Stimulated activated CD8-positive, alpha-beta memory T cell treated with anti-CD3 and anti-CD28 coated beads, Interleukin-4, amount 100 ng/mL, for 1 hour (primary cell): ENCODE measurements around the gene MR1.

Experiments used
- DNase-seq, 2 donors: peaks; one replicate each; pipeline ENCODE4 v3.0.0-alpha.2; 2020; ENCODE audit warnings: low read depth in 2 of 2, low spot score in 1 of 2

MR1 gene

GRCh38 chr1:181090641-181091126 lies 56.9 kb downstream of the MR1 start:
- DNase-seq, result no peak

- DNase-seq, result no peak
Observed at GRCh38 chr1:181091309-181092040, 57.7 kb downstream of the MR1 start.

DNA sequence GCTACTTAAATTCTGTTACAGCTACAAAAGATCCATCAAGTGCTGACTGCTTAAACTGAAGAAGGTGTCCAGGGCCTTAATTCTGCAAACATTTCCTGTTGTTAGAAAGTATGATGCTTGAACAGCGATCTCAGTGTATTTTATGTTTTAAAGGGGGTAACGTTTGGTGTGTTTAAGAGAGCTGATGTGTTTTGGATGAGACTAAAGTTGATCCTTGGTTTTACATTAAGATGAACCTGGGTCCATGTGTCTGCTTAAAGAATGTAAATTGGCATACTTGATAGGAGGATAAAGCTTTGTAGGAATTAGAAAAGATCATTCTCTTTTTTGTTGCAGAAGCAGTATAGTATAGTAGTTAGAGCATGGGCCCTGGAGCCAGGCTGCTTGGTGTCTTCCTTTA lies 58.3 kb downstream of the MR1 start:
- no peak for DNase-seq

GRCh38 chr1:181092883-181093458 lies 59.2 kb downstream of the MR1 start:
- no peak for DNase-seq

GRCh38 chr1:181094416-181095212 lies 60.8 kb downstream of the MR1 start:
- no peak for DNase-seq

DNA sequence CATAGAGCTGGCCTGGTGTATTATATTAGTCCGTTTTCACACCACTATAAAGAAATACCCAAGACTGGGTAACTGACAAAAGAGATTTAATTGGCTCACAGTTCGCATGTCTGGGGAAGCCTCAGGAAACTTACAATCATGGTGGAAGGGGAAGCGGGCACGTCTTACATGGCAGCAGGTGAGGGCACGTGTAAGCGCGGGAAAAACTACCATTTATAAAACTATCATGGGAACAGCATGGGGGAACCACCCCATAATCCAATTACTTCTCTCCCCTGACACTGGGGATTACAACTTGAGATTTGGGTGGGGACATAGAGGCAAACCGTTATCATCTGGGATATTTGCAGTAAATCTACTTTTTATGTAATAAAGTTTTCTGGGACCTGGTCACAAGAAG lies 61.5 kb downstream of the MR1 start:
- DNase-seq, result no peak

- no peak for DNase-seq
Observed at GRCh38 chr1:181095763-181096184, 62.0 kb downstream of the MR1 start.

DNA sequence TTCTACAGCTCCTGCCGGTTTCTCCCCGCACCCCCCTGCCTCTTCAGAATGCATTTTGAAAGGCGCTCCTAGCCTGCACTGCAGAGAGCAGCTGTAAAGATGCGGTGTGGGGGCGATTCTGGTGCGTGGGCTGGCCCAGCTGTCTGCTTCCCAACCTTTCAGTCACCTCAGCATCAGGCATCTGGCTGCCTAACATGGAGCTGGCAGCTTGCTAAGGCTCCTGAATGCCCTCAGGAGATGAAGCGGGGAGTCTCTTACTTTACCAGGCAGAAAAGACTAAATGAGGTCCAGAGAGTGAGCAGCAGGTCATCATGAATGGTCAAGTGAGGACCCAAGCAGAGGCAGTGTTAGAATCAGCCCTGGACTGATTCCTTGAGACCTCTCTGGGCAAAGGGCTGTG lies 63.5 kb downstream of the MR1 start:
- DNase-seq, result no peak

GRCh38 chr1:181099152-181100014 lies 65.6 kb downstream of the MR1 start:
- no peak for DNase-seq

GRCh38 chr1:181100015-181100905 lies 66.5 kb downstream of the MR1 start:
- no peak for DNase-seq

GRCh38 chr1:181100934-181101333 lies 67.2 kb downstream of the MR1 start:
- no peak for DNase-seq

- no peak for DNase-seq
Observed at GRCh38 chr1:181101581-181102226, 67.9 kb downstream of the MR1 start.

DNA sequence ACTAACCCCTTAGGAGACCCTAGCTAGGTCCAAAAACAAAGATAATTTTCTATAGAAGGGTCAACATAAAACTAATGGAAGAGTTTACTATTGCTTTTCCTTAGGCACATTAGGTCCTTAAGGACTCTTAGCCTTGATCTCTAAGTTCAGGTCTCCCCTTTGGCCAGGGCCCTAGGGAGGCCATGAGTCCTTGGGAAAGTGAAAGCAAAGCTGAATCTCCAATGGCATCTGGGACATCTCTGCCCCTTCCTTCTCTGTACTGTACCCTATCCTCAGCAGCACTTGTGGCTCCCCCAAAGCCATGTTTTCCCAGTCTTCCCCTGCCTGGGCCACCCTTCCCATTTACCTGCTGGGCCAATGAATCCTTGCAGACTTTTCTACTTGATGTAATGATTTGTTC lies 69.1 kb downstream of the MR1 start:
- no peak for DNase-seq

DNA sequence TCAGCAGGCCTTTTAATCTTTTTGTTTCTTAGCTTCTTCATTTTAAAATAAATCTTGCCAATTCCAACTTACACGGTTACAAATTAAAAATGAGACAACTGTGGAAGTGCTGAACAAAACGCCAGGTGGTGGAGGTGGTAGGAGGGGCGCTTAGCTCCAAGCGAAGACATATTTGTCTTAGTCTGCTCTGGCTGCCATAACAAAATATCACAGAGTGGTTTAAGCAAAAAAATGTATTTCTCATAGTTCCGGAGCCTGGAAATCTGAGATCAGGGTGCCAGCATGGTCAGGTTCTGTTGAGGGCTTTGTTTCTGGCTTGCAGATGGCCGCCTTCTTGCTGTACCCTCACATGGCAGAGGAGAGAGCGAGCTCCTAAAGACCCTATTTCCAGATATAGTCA lies 69.6 kb downstream of the MR1 start:
- no peak for DNase-seq

- peak in 1 of 2 donors; percentile 9 for DNase-seq
Observed at GRCh38 chr1:181104042-181104789, 70.4 kb downstream of the MR1 start.

GRCh38 chr1:181104790-181105133 lies 71.0 kb downstream of the MR1 start:
- DNase-seq, result peak in 1 of 2 donors; percentile 16

DNA sequence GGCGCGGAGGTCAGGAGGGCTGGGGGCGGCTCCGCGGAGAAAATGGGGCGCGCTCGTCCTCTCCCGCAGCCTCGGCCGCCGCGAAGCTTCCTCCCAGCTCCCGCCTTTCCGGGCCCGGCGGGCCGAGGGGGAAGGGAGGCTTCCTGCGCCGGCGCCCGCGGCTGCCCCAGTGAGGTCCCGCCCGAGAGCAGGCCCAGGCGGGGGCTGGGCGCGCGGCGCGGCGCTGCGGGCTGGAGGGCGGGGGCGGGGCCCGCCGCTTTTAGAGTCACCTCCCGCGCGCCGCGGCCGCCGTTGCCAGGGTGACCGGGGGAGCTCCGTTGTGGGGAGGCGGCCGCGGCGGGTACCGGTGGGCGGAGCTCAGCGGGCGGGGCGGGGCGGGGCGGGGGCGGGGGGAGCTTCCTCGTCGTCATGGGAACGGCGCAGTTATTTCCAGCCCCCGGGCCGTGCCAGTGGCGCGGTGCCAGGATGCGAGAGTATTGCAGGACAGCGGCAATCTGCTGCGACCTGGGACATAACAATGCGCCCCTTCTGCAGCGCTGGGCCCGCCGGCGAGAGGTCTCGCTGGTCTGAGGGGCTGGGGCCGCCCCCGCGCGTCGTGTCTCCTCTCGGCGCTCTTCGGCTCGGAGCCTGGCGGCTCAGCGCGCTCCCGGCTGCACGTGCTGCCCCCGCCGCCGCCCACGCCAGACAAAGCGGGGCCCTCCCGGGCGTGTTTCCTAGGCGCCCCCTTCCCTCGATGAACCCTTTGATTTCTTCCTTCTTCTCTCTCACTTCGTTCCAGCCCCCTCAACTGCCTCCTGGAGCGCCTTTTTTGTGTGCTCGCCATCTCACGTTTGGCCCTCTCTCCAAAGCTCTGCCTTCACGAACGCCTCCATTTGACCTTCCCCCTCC lies 71.6 kb downstream of the MR1 start:
- DNase-seq, result peak; percentile 88 to 92

DNA sequence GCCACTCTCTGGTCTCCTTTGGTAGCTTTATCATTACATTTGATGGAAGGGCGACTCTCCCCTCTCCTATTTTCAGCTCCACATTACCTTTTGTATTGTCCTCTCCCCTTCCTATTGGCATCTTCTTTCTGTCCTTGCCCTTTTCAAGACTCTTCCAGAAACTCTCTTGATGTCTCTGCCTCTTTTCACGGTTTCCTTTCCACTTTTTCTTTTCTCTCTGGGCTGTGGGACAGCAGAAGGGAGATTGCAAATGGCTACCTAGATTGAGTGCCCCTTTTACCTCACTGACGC lies 72.2 kb downstream of the MR1 start:
- DNase-seq, result no peak
